Stimulated activated CD4-positive, alpha-beta T cell treated with anti-CD3 and anti-CD28 coated beads, Interleukin-12 subunit alpha, Interleukin-12 subunit beta, amount 100 ng/mL, for 48 hours (primary cell): Measurements from ENCODE around the gene ZCCHC24.
"Not testable (repeated sequence)": the region's sequence is repeated elsewhere in the genome, so short reads cannot be mapped to it uniquely, and the experiment has no call there.

ENCODE experiments used
- DNase-seq, 3 donors: peaks; one replicate each; pipeline ENCODE4 v3.0.0-alpha.2; 2020; ENCODE audit warnings: low read depth in 2 of 3, low spot score in 1 of 3

ZCCHC24 gene

GRCh38 chr10:79332610-79333315, 112.7 kb downstream of the ZCCHC24 start:
- not testable (repeated sequence) for DNase-seq
